GM10266 (cell line): ENCODE measurements around the gene KIF6.

ENCODE experiments used
- DNase-seq: peaks from one replicate; pipeline ENCODE4 v3.0.0; 2012; ENCODE audit errors: extremely low spot score
- TF ChIP-seq, protein P1 (sequence below): IDR thresholded peaks from 2 replicates; pipeline ENCODE4 v1.5.1; 2012; ENCODE audit warnings: mild to moderate bottlenecking, low read depth; ENCODE audit not compliant: control insufficient read depth, insufficient read depth; ENCODE audit errors: missing control alignments

KIF6 gene

GRCh38 chr6:39415482-39415881 lies 309.7 kb downstream of the KIF6 start:
- DNase-seq: no peak
- TF ChIP-seq, protein P1, sequence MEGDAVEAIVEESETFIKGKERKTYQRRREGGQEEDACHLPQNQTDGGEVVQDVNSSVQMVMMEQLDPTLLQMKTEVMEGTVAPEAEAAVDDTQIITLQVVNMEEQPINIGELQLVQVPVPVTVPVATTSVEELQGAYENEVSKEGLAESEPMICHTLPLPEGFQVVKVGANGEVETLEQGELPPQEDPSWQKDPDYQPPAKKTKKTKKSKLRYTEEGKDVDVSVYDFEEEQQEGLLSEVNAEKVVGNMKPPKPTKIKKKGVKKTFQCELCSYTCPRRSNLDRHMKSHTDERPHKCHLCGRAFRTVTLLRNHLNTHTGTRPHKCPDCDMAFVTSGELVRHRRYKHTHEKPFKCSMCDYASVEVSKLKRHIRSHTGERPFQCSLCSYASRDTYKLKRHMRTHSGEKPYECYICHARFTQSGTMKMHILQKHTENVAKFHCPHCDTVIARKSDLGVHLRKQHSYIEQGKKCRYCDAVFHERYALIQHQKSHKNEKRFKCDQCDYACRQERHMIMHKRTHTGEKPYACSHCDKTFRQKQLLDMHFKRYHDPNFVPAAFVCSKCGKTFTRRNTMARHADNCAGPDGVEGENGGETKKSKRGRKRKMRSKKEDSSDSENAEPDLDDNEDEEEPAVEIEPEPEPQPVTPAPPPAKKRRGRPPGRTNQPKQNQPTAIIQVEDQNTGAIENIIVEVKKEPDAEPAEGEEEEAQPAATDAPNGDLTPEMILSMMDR: no peak

GRCh38 chr6:39411465-39411864 lies 313.7 kb downstream of the KIF6 start:
- DNase-seq: no peak
- TF ChIP-seq, protein P1: no peak

DNA sequence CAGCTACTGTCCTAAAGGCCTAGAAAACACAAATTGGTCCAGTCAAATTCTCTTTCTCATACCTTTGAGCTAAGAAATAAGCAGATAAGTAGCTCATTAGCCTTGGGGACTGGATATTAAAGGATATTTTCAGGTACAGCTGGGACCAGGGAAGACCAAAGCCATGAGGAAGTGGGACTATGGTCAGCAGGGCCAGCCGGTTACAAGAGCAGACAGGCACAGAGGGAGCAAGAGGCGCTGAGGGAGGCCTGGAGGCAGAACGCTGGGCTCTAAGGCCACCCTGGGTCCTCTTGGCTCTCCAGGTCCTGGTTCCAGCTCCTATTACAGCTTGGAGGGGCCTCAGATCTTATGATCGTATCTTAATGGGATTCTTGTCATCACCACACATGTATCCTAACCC lies 314.2 kb downstream of the KIF6 start:
- TF ChIP-seq, protein P1: no peak
- DNase-seq: no peak

- TF ChIP-seq, protein P1: no peak
- DNase-seq: no peak
These were observed 315.3 kb downstream of the KIF6 start for GRCh38 chr6:39409889-39410288.

DNA sequence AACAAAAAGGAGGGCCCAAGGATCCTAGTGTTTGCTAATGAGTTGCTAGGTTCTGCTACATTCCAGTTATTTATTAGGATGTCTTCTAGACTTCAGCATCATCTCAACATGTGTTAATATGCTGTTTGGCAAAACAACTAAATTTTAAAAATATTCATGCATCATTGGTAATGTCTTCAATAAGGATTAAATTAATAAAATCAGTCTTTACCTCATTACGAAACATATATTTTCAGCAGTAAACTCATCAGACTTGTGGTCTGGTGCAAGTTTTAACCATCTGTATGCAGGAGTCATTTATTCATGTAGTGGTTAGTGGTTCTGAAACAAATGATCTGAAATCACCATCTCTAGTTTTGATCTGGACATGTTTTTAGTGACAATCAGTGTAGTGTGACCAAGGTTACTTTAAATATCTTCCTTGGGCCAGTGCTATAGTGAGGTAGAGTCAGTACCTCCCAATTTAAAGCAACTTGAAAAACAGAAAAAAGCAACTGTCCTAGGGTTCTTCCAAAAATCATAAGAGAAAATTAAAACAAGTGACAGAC lies 317.7 kb downstream of the KIF6 start:
- TF ChIP-seq, protein P1: no peak
- DNase-seq: peak; percentile 14

DNA sequence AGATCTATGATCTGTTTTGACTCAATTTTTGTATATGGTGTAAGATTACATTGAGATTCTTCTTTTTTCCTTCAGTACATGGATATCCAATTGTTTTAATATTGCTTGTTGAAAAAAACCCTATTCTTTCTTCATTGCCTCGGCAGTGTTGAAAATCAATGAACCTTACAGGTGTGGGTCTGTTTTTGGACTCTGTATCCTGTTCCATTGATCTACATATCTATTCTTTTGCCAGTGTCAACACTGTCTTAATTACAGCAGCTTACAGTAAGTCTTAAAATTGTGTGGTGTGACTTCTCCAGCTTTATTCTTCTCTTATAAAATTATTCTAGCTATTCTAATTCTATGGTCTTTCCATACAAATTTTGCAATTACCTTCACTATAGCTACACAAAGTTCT lies 320.9 kb downstream of the KIF6 start:
- DNase-seq: no peak
- TF ChIP-seq, protein P1: no peak

- TF ChIP-seq, protein P1: no peak
These were observed 321.9 kb downstream of the KIF6 start for GRCh38 chr6:39403304-39403703.

More at GRCh38 chr6:39403304-39403703, 321.9 kb downstream of the KIF6 start:
- DNase-seq: no peak
